CD14-positive monocyte (primary cell): Measurements from ENCODE around the gene BUB3. TPM values are rescaled to one million over a fixed set of nuclear protein-coding genes. Genes with fewer than 3 reads are reported as not detected.

Experiments
- DNase-seq, 3 donors: peaks; one replicate each; pipeline ENCODE4 v3.0.0-alpha.2; 2011 to 2022
- H2AFZ ChIP-seq: 2 replicates; pipeline ENCODE4 v1.6.0; 2012; ENCODE audit warnings: mild to moderate bottlenecking, low read depth, low read length, inconsistent platforms; ENCODE audit not compliant: insufficient read depth, poor library complexity, severe bottlenecking
- H3K27ac ChIP-seq, 2 donors: 1 replicate in 1 of 2; 2 replicates in 1 of 2; pipeline ENCODE4 v1.5.1; 2012 to 2013; ENCODE audit warnings: low read length in 2 of 2, control low read depth in 1 of 2, inconsistent platforms in 1 of 2, low read depth in 1 of 2, mild to moderate bottlenecking in 1 of 2
- H3K27me3 ChIP-seq, 2 donors: one replicate each; pipeline versions ENCODE4 v1.6.0 to v1.6.1; 2011 to 2013; ENCODE audit warnings: low read length in 2 of 2; ENCODE audit not compliant: control insufficient read depth in 2 of 2, insufficient read depth in 2 of 2
- H3K36me3 ChIP-seq, 2 donors: replicated peaks in 1 of 2; 1 replicate in 1 of 2; 2 replicates in 1 of 2; pipeline versions ENCODE4 v1.5.1 to v1.6.1; 2012 to 2013; ENCODE audit warnings: low read length in 2 of 2, control low read depth in 1 of 2, inconsistent platforms in 1 of 2, mild to moderate bottlenecking in 1 of 2; ENCODE audit not compliant: insufficient read depth in 2 of 2, control insufficient read depth in 1 of 2
- H3K4me1 ChIP-seq, 2 donors: 1 replicate in 1 of 2; 2 replicates in 1 of 2; pipeline versions ENCODE4 v1.5.1 to v1.6.1; 2012 to 2013; ENCODE audit warnings: low read length in 2 of 2, control low read depth in 1 of 2, inconsistent platforms in 1 of 2, mild to moderate bottlenecking in 1 of 2, moderate library complexity in 1 of 2; ENCODE audit not compliant: insufficient read depth in 2 of 2, control insufficient read depth in 1 of 2
- H3K4me2 ChIP-seq: replicated peaks from 2 replicates; pipeline ENCODE3; 2012; ENCODE audit warnings: low read length, moderate library complexity, mild to moderate bottlenecking; ENCODE audit not compliant: poor library complexity, severe bottlenecking; ENCODE audit errors: extremely low read depth
- H3K4me3 ChIP-seq, 3 experiments: fragments of 200-600 bp in 1 of 3; sonication (generic) in 1 of 3; replicated peaks in 1 of 3; 1 replicate in 2 of 3; 2 replicates in 1 of 3; pipeline ENCODE4 v1.5.1; 2011 to 2013; ENCODE audit warnings: low read length in 3 of 3, mild to moderate bottlenecking in 3 of 3, control low read depth in 2 of 3, low read depth in 2 of 3, inconsistent platforms in 1 of 3, moderate library complexity in 1 of 3
- H3K79me2 ChIP-seq: 2 replicates; pipeline ENCODE4 v1.6.0; 2012; ENCODE audit warnings: mild to moderate bottlenecking, control low read depth, inconsistent platforms, low read length, moderate library complexity; ENCODE audit not compliant: insufficient read depth
- H3K9ac ChIP-seq: 2 replicates; pipeline ENCODE4 v1.6.0; 2017; ENCODE audit warnings: low read length, mild to moderate bottlenecking; ENCODE audit not compliant: insufficient read depth, poor library complexity, severe bottlenecking
- H3K9me3 ChIP-seq, 2 donors: replicated peaks in 1 of 2; 1 replicate in 1 of 2; 2 replicates in 1 of 2; pipeline versions ENCODE4 v1.5.1 to v1.6.1; 2012 to 2013; ENCODE audit warnings: low read length in 2 of 2, control low read depth in 1 of 2; ENCODE audit not compliant: control insufficient read depth in 1 of 2, insufficient read depth in 1 of 2
- H4K20me1 ChIP-seq: 2 replicates; pipeline ENCODE4 v1.6.0; 2012; ENCODE audit warnings: mild to moderate bottlenecking, low read length, control low read depth, moderate library complexity; ENCODE audit not compliant: insufficient read depth
- H3K27ac Mint-ChIP-seq, 7 donors: one replicate each; pipeline ENCODE4 v1.8.0; 2020; ENCODE audit warnings: mild to moderate bottlenecking in 7 of 7, mixed read lengths in 7 of 7, moderate library complexity in 6 of 7, inconsistent platforms in 2 of 7
- H3K27me3 Mint-ChIP-seq, 3 donors: one replicate each; pipeline ENCODE4 v1.8.0; 2021 to 2022; ENCODE audit warnings: low read depth in 3 of 3, mild to moderate bottlenecking in 3 of 3, mixed read lengths in 3 of 3, moderate library complexity in 3 of 3, inconsistent platforms in 1 of 3
- H3K36me3 Mint-ChIP-seq, 2 donors: one replicate each; pipeline ENCODE4 v1.8.0; 2020; ENCODE audit warnings: mixed read lengths in 2 of 2, inconsistent platforms in 1 of 2, mild to moderate bottlenecking in 1 of 2
- H3K4me1 Mint-ChIP-seq: one replicate; pipeline ENCODE4 v1.8.0; 2020; ENCODE audit warnings: mild to moderate bottlenecking, mixed read lengths
- H3K4me3 Mint-ChIP-seq, 2 donors: one replicate each; pipeline ENCODE4 v1.8.0; 2020; ENCODE audit warnings: mild to moderate bottlenecking in 2 of 2, mixed read lengths in 2 of 2, moderate library complexity in 1 of 2
- H3K9me3 Mint-ChIP-seq, 7 donors: one replicate each; pipeline ENCODE4 v1.8.0; 2020 to 2022; ENCODE audit warnings: mixed read lengths in 7 of 7, mild to moderate bottlenecking in 6 of 7, moderate library complexity in 6 of 7, inconsistent platforms in 2 of 7
- CTCF ChIP-seq: fragments of 200-600 bp; IDR thresholded peaks from one replicate; pipeline ENCODE4 v1.8.0; 2022; ENCODE audit warnings: antibody characterized with exemption, mild to moderate bottlenecking
- WGBS: methylation state at CpG from one replicate; pipeline ENCODE4 v1.1.5; 2013; ENCODE audit warnings: missing lambda C conversion rate; ENCODE audit not compliant: insufficient coverage; 5-methylcytosine and 5-hydroxymethylcytosine counted together
- intact Hi-C, 2 donors: fragments of 100-400 bp; cut with micrococcal nuclease; formaldehyde crosslinking; loops; one replicate each; pipeline versions ENCODE4 v1.15.0 to v1.15.1; 2023
- polyA plus RNA-seq, 3 donors: library from polyadenylated mRNA; depleted of rRNA in 1 of 3; unstranded in 2 of 3; stranded (reverse) in 1 of 3; fragments of 300-500 nt in 2 of 3; fragments of >200 nt in 1 of 3; fragmentation: Illumina TruSeq in 2 of 3; gene quantifications; 1 replicate in 2 of 3; 2 replicates in 1 of 3; pipeline ENCODE4 v1.2.3, GENCODE V29; 2012 to 2021

BUB3 gene
- polyA plus RNA-seq, 3 donors: 61.2 to 96.4 (median 80.4) TPM

GRCh38 chr10:123194056-123194455, 39.9 kb downstream of the BUB3 start:
- peaks cover 19 to 27% of the 10 kb centered on the region in 2 donors for H3K36me3 Mint-ChIP-seq
- peaks cover 0 to 13% of the 10 kb centered on the region in 2 donors for H3K36me3 ChIP-seq
- no peaks in the 10 kb centered on the region for H3K9me3 ChIP-seq
- H3K4me2 ChIP-seq: no peak overlapping the region
- no peaks in the 10 kb centered on the region for H4K20me1 ChIP-seq
- H2AFZ ChIP-seq: no peak overlapping the region
- H3K27me3 ChIP-seq: no peaks in the 10 kb centered on the region
- intact Hi-C loops: no loop called here
- H3K27ac ChIP-seq: no peak overlapping the region
- no peak for DNase-seq
- no peak overlapping the region for H3K4me3 Mint-ChIP-seq
- no peaks in the 10 kb centered on the region for H3K79me2 ChIP-seq
- TF ChIP-seq CTCF: no peak
- H3K4me1 ChIP-seq: no peaks in the 10 kb centered on the region
- no peak overlapping the region for H3K4me3 ChIP-seq
- peak overlapping the region in 1 of 7 donors; percentile 43 for H3K27ac Mint-ChIP-seq
- 98% methylated on average over 7 of the region's 9 CpGs for WGBS
- peaks cover 0 to 2% (median 2%) of the 10 kb centered on the region in 3 donors for H3K27me3 Mint-ChIP-seq
- no peak overlapping the region for H3K9ac ChIP-seq
- peaks cover 0 to 6% (median 2%) of the 10 kb centered on the region in 7 donors for H3K9me3 Mint-ChIP-seq
- no peaks in the 10 kb centered on the region for H3K4me1 Mint-ChIP-seq

- no peak for DNase-seq
- 66% methylated on average over 6 of the region's 6 CpGs for WGBS
- peaks cover 0 to 8% (median 6%) of the 10 kb centered on the region in 7 donors for H3K9me3 Mint-ChIP-seq
- Histone ChIP-seq H3K79me2 (no peaks in the 10 kb centered on the region), H3K9ac (no peak overlapping the region), H3K4me1 (no peaks in the 10 kb centered on the region), H4K20me1 (no peaks in the 10 kb centered on the region), H3K9me3 (no peaks in the 10 kb centered on the region), H3K4me3 (no peak overlapping the region), H3K4me2 (no peak overlapping the region), H2AFZ (no peak overlapping the region), H3K36me3 (no peaks in the 10 kb centered on the region), H3K27ac (no peak overlapping the region), H3K27me3 (no peaks in the 10 kb centered on the region)
- H3K36me3 Mint-ChIP-seq: peaks cover under 1 to 12% of the 10 kb centered on the region in 2 donors
- TF ChIP-seq CTCF: no peak
- H3K27me3 Mint-ChIP-seq: peaks cover 0 to 4% (median 0%) of the 10 kb centered on the region in 3 donors
- intact Hi-C loops: no loop called here
- H3K27ac Mint-ChIP-seq: no peak overlapping the region
- no peak overlapping the region for H3K4me3 Mint-ChIP-seq
- H3K4me1 Mint-ChIP-seq: no peaks in the 10 kb centered on the region
Measured at GRCh38 chr10:123200531-123200930, 46.3 kb downstream of the BUB3 start.
